ENCODE data around the gene MYO16.

MYO16 gene

GRCh38 chr13:108921238-108921637 is 291.8 kb downstream of the MYO16 start:
- no peaks in the 10 kb centered on the region for H3K27me3 ChIP-seq (ENCODE audit: control insufficient read depth, insufficient read depth, low read length, poor library complexity, severe bottlenecking)
- H3K9me3 ChIP-seq (ENCODE audit: control insufficient read depth, low read length), result no peaks in the 10 kb centered on the region
- H3K4me3 ChIP-seq (ENCODE audit: insufficient read depth, low read depth, low read length), result no peak overlapping the region
- no peaks in the 10 kb centered on the region for H3K36me3 ChIP-seq (ENCODE audit: control insufficient read depth, insufficient read depth, low read length)
- 83 to 85% methylated on average over 1 of the region's 1 CpG for WGBS, 2 experiments
- H3K27ac ChIP-seq (ENCODE audit: insufficient read depth, low read depth, low read length, poor library complexity, severe bottlenecking), result no peak overlapping the region
- no peaks in the 10 kb centered on the region for H3K4me1 ChIP-seq (ENCODE audit: control insufficient read depth, insufficient read depth, low read length)

GRCh38 chr13:108922108-108922507 is 292.7 kb downstream of the MYO16 start:
- Histone ChIP-seq H3K27ac (ENCODE audit: insufficient read depth, low read depth, low read length, poor library complexity, severe bottlenecking) (no peak overlapping the region), H3K36me3 (ENCODE audit: control insufficient read depth, insufficient read depth, low read length) (no peaks in the 10 kb centered on the region), H3K4me1 (ENCODE audit: control insufficient read depth, insufficient read depth, low read length) (no peaks in the 10 kb centered on the region), H3K9me3 (ENCODE audit: control insufficient read depth, low read length) (no peaks in the 10 kb centered on the region), H3K4me3 (ENCODE audit: insufficient read depth, low read depth, low read length) (no peak overlapping the region), H3K27me3 (ENCODE audit: control insufficient read depth, insufficient read depth, low read length, poor library complexity, severe bottlenecking) (no peaks in the 10 kb centered on the region)
- 89 to 93% methylated on average over 5 of the region's 5 CpGs for WGBS, 2 experiments

- no peaks in the 10 kb centered on the region for H3K9me3 ChIP-seq (ENCODE audit: control insufficient read depth, low read length)
- no peak overlapping the region for H3K4me3 ChIP-seq (ENCODE audit: insufficient read depth, low read depth, low read length)
- H3K27me3 ChIP-seq (ENCODE audit: control insufficient read depth, insufficient read depth, low read length, poor library complexity, severe bottlenecking), result no peaks in the 10 kb centered on the region
- WGBS, 2 experiments, result 93 to 94% methylated on average over 15 of the region's 15 CpGs
- H3K4me1 ChIP-seq (ENCODE audit: control insufficient read depth, insufficient read depth, low read length), result no peaks in the 10 kb centered on the region
- H3K27ac ChIP-seq (ENCODE audit: insufficient read depth, low read depth, low read length, poor library complexity, severe bottlenecking), result no peak overlapping the region
- no peaks in the 10 kb centered on the region for H3K36me3 ChIP-seq (ENCODE audit: control insufficient read depth, insufficient read depth, low read length)
These were observed 294.1 kb downstream of the MYO16 start for GRCh38 chr13:108923386-108924047.

GRCh38 chr13:108924134-108924533 is 294.7 kb downstream of the MYO16 start:
- H3K4me1 ChIP-seq (ENCODE audit: control insufficient read depth, insufficient read depth, low read length), result no peaks in the 10 kb centered on the region
- WGBS, 2 experiments, result 93 to 94% methylated on average over 5 of the region's 5 CpGs

GRCh38 chr13:108924541-108924940 is 295.1 kb downstream of the MYO16 start:
- Histone ChIP-seq H3K9me3 (ENCODE audit: control insufficient read depth, low read length) (no peaks in the 10 kb centered on the region), H3K27me3 (ENCODE audit: control insufficient read depth, insufficient read depth, low read length, poor library complexity, severe bottlenecking) (no peaks in the 10 kb centered on the region), H3K27ac (ENCODE audit: insufficient read depth, low read depth, low read length, poor library complexity, severe bottlenecking) (no peak overlapping the region), H3K36me3 (ENCODE audit: control insufficient read depth, insufficient read depth, low read length) (no peaks in the 10 kb centered on the region), H3K4me3 (ENCODE audit: insufficient read depth, low read depth, low read length) (no peak overlapping the region), H3K4me1 (ENCODE audit: control insufficient read depth, insufficient read depth, low read length) (no peaks in the 10 kb centered on the region)
- 91 to 92% methylated on average over 11 of the region's 11 CpGs for WGBS, 2 experiments

More at GRCh38 chr13:108924134-108924533, 294.7 kb downstream of the MYO16 start:
- Histone ChIP-seq H3K36me3 (ENCODE audit: control insufficient read depth, insufficient read depth, low read length) (no peaks in the 10 kb centered on the region), H3K27ac (ENCODE audit: insufficient read depth, low read depth, low read length, poor library complexity, severe bottlenecking) (no peak overlapping the region), H3K27me3 (ENCODE audit: control insufficient read depth, insufficient read depth, low read length, poor library complexity, severe bottlenecking) (no peaks in the 10 kb centered on the region), H3K9me3 (ENCODE audit: control insufficient read depth, low read length) (no peaks in the 10 kb centered on the region), H3K4me3 (ENCODE audit: insufficient read depth, low read depth, low read length) (no peak overlapping the region)

GRCh38 chr13:108925070-108925469 is 295.7 kb downstream of the MYO16 start:
- Histone ChIP-seq H3K9me3 (ENCODE audit: control insufficient read depth, low read length) (no peaks in the 10 kb centered on the region), H3K27me3 (ENCODE audit: control insufficient read depth, insufficient read depth, low read length, poor library complexity, severe bottlenecking) (no peaks in the 10 kb centered on the region), H3K4me1 (ENCODE audit: control insufficient read depth, insufficient read depth, low read length) (no peaks in the 10 kb centered on the region), H3K4me3 (ENCODE audit: insufficient read depth, low read depth, low read length) (no peak overlapping the region), H3K36me3 (ENCODE audit: control insufficient read depth, insufficient read depth, low read length) (no peaks in the 10 kb centered on the region), H3K27ac (ENCODE audit: insufficient read depth, low read depth, low read length, poor library complexity, severe bottlenecking) (no peak overlapping the region)
- 84 to 93% methylated on average over 5 to 6 of the region's 6 CpGs for WGBS, 2 experiments

- no peaks in the 10 kb centered on the region for H3K36me3 ChIP-seq (ENCODE audit: control insufficient read depth, insufficient read depth, low read length)
- WGBS, 2 experiments, result 94% methylated on average over 5 of the region's 5 CpGs
- no peaks in the 10 kb centered on the region for H3K9me3 ChIP-seq (ENCODE audit: control insufficient read depth, low read length)
- H3K27me3 ChIP-seq (ENCODE audit: control insufficient read depth, insufficient read depth, low read length, poor library complexity, severe bottlenecking), result no peaks in the 10 kb centered on the region
- no peaks in the 10 kb centered on the region for H3K4me1 ChIP-seq (ENCODE audit: control insufficient read depth, insufficient read depth, low read length)
- no peak overlapping the region for H3K4me3 ChIP-seq (ENCODE audit: insufficient read depth, low read depth, low read length)
- no peak overlapping the region for H3K27ac ChIP-seq (ENCODE audit: insufficient read depth, low read depth, low read length, poor library complexity, severe bottlenecking)
These were observed 297.5 kb downstream of the MYO16 start for GRCh38 chr13:108926862-108927261.

- H3K4me1 ChIP-seq (ENCODE audit: control insufficient read depth, insufficient read depth, low read length), result no peaks in the 10 kb centered on the region
- WGBS, 2 experiments, result 93% methylated on average over 16 of the region's 16 CpGs
- H3K36me3 ChIP-seq (ENCODE audit: control insufficient read depth, insufficient read depth, low read length), result no peaks in the 10 kb centered on the region
- H3K27ac ChIP-seq (ENCODE audit: insufficient read depth, low read depth, low read length, poor library complexity, severe bottlenecking), result no peak overlapping the region
- no peak overlapping the region for H3K4me3 ChIP-seq (ENCODE audit: insufficient read depth, low read depth, low read length)
- no peaks in the 10 kb centered on the region for H3K9me3 ChIP-seq (ENCODE audit: control insufficient read depth, low read length)
- H3K27me3 ChIP-seq (ENCODE audit: control insufficient read depth, insufficient read depth, low read length, poor library complexity, severe bottlenecking), result no peaks in the 10 kb centered on the region
These were observed 298.2 kb downstream of the MYO16 start for GRCh38 chr13:108927615-108928014.

GRCh38 chr13:108929532-108930206 is 300.3 kb downstream of the MYO16 start:
- Histone ChIP-seq H3K4me3 (ENCODE audit: insufficient read depth, low read depth, low read length) (no peak overlapping the region), H3K27ac (ENCODE audit: insufficient read depth, low read depth, low read length, poor library complexity, severe bottlenecking) (no peak overlapping the region), H3K27me3 (ENCODE audit: control insufficient read depth, insufficient read depth, low read length, poor library complexity, severe bottlenecking) (no peaks in the 10 kb centered on the region), H3K9me3 (ENCODE audit: control insufficient read depth, low read length) (no peaks in the 10 kb centered on the region), H3K4me1 (ENCODE audit: control insufficient read depth, insufficient read depth, low read length) (no peaks in the 10 kb centered on the region), H3K36me3 (ENCODE audit: control insufficient read depth, insufficient read depth, low read length) (no peaks in the 10 kb centered on the region)
- WGBS, 2 experiments, result 77 to 80% methylated on average over 3 of the region's 3 CpGs

GRCh38 chr13:108932196-108932595 is 302.8 kb downstream of the MYO16 start:
- no peak overlapping the region for H3K4me3 ChIP-seq (ENCODE audit: insufficient read depth, low read depth, low read length)
- no peaks in the 10 kb centered on the region for H3K4me1 ChIP-seq (ENCODE audit: control insufficient read depth, insufficient read depth, low read length)
- WGBS, 2 experiments, result 90 to 94% methylated on average over 4 of the region's 4 CpGs

More at GRCh38 chr13:108932196-108932595, 302.8 kb downstream of the MYO16 start:
- Histone ChIP-seq H3K27me3 (ENCODE audit: control insufficient read depth, insufficient read depth, low read length, poor library complexity, severe bottlenecking) (no peaks in the 10 kb centered on the region), H3K9me3 (ENCODE audit: control insufficient read depth, low read length) (no peaks in the 10 kb centered on the region), H3K36me3 (ENCODE audit: control insufficient read depth, insufficient read depth, low read length) (no peaks in the 10 kb centered on the region), H3K27ac (ENCODE audit: insufficient read depth, low read depth, low read length, poor library complexity, severe bottlenecking) (no peak overlapping the region)

All from ectodermal cell (in vitro differentiated cells).